OCI-M1 (cell line): ENCODE measurements around the gene OGT.
A peak's percentile ranks its signal among the peaks of the same experiment; 100 is the strongest.
"Not testable (repeated sequence)": the region's sequence is repeated elsewhere in the genome, so short reads cannot be mapped to it uniquely, and the experiment has no call there.

Experiments
- DNase-seq: peaks from one replicate; lab custom pipeline; 2025; lab: John Stamatoyannopoulos, UW

OGT gene

DNA sequence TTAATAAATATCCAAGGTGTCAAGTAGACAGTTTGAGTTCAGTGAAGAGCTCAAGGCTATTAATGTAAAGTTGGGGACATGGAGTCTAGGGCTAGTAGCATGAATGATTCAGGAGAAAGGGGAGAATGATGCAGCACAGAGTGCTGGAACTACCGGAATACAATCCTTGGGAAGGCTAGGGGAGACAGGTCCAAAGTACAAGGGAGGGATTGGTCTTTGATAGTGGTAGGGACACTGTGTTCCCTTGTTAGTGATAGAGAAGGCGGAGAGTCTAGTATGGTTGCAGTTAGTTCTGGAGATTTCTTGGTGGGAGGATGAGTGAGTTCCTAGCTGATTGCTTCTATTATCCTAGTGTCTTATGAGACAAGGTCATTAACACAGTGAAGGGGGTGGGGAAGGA lies 54.0 kb downstream of the OGT start:
- DNase-seq: no peak

- not testable (repeated sequence) for DNase-seq
Measured at GRCh38 chrX:71593210-71593609, 60.3 kb downstream of the OGT start.

- no peak for DNase-seq
Measured at GRCh38 chrX:71599965-71600364, 67.1 kb downstream of the OGT start.

DNA sequence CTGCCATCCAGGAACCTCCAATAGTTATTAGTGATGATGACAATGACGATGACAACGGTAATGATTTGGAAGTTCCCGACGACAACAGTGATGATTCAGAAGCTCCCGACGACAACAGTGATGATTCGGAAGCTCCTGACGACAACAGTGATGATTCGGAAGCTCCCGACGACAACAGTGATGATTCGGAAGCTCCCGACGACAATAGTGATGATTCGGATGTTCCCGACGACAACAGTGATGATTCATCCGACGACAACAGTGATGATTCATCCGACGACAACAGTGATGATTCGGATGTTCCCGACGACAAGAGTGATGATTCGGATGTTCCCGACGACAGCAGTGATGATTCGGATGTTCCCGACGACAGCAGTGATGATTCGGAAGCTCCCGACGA lies 70.7 kb downstream of the OGT start:
- no peak for DNase-seq

DNA sequence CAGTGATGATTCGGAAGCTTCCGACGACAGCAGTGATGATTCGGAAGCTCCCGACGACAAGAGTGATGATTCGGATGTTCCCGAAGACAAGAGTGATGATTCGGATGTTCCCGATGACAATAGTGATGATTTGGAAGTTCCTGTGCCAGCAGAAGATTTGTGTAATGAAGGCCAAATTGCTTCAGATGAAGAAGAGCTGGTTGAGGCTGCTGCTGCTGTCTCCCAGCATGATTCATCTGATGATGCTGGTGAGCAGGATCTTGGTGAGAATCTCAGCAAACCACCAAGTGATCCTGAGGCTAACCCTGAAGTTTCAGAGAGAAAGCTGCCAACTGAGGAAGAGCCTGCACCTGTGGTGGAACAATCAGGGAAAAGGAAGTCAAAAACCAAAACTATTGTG lies 71.2 kb downstream of the OGT start:
- no peak for DNase-seq

- no peak for DNase-seq
Measured at GRCh38 chrX:71604796-71605568, 72.1 kb downstream of the OGT start.

DNA sequence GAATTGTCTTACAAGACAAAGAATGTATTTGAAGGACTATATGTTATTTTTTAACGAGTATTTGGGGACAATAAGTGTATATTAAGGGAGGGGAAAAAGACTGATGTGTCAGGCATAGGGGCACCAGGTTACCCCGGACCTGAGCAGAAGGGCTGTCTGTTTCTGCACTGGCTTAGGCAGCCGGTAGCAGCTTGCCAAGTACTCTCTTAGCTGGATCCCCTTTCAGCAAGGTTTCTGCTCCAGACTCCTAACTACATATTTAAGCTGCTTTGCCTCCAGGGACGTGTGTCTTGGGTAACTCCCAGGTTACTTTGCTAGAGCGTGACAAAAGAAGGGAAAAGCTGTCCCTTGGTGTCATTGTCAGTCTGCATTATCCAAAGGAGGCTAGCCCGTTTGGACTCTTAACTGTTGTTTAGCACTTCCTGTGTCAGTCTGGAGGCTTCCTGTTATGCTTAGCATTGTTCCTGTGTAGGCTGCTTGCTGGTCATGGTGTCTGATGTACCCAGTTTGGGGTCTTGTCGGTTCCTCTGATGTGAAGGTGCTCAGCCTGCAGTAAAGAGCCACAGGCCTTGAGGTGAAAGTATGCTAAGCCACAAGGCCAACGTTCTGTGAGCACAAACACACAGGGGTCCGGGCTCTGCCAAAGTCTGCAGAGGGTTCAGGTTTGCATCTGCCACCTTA lies 73.8 kb downstream of the OGT start:
- DNase-seq: no peak

DNA sequence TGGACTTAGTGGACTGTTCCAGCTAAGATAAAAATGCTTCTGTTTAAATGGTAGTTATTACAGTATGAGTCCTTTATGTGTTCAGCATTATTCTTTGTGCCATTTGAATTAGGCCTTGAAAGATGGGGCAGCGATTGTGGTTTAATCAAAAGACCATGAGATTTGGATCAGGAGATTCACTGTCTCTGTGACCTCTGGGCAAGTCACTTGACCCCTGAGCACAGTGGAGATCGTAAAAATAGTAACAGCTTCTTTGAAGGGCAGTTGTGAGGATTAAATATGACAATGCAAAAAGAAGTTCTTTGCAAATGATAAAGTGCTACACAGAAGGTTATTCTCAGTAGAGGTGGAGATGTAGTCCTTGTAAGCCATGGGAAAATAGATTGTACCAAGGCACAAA lies 74.6 kb downstream of the OGT start:
- DNase-seq: no peak

DNA sequence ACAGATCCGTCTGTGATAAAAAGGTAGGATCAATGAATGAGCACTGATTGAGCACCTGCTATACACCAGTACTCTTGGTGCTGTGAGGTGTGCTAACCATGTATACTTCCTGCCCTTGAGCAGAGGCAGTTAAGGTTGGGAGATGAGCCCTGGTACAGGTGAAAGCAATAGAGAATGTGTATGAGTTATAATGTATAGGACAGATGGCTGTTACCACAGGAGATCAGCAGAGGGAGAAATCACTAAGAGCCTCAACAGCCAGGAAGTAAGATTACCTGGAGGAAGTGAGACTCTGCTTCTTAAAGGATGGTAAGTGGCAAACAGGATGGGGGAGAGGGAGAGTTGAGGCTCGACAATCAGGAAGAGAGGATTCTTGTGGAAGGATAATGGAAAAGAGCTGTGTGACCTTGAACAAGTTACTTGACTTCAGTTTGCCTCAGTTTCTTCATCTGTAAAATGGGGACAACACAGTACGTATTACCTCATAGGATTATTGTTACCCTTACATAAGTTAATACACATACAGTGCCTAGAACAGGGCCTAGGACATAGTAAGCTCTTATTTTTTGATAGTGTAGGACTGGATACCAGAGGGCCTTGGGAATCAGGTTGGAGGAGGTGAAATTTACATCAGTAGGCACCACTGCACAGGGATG lies 76.3 kb downstream of the OGT start:
- DNase-seq: no peak

GRCh38 chrX:71611736-71612135 lies 78.8 kb downstream of the OGT start:
- not testable (repeated sequence) for DNase-seq

DNA sequence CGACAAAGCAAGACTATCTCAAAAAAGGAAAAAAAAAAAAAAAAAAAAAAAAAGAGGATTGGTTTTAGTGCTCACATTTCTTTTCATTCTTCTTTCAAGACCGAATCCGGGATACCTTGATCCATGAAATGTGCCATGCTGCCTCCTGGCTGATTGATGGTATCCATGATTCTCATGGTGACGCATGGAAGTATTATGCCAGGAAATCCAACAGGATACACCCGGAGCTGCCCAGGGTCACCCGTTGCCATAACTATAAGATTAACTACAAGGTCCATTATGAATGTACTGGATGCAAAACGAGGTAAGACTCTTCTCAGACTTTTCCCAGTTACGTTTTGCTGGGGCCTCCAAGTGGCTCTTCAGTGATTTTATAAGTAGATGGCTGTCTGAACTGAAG lies 79.4 kb downstream of the OGT start:
- DNase-seq: no peak

- no peak for DNase-seq
Measured at GRCh38 chrX:71615056-71615455, 82.2 kb downstream of the OGT start.

GRCh38 chrX:71615954-71616353 lies 83.0 kb downstream of the OGT start:
- no peak for DNase-seq

- DNase-seq: no peak
Measured at GRCh38 chrX:71616672-71617529, 84.0 kb downstream of the OGT start.

DNA sequence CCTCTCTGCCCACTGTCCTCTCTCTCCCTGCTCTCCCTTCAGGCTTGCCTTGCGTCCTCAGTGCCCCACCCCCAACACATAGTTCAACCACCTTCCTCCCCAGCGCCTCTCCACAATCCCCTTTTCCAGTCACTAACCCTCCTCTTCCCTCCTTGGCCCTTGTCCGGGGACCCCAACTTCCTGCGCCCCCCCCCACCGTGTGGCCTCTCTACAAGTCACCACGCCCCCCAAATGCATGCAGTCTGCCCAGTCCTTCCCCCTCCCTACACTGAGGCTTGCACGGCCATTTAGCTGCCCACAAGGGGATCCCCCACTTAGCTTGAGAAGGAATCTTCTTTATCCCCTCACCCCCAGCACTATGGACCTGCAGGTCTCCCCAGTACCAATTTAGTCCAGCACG lies 84.8 kb downstream of the OGT start:
- DNase-seq: no peak

DNA sequence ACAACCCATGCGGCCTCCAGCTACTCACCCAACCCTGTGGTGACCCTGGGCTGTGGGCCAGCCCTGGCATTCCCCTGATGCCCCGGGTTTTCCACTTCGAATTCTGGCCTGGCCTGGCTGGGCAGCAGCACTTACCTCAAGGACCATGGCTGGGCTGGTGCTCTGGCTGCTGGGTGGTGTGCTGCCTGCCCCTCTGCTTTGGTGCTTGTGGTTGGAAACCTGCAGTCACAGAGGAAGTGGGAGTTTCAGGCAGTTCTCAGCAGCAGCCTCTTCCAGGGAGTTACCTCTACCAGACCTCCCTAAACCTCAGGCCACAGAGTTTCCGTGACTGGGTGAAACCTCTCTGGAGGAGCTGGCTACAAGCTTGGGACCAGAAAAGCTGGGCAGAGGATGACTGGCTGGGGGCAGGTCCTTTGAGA lies 85.4 kb downstream of the OGT start, which contains the start of gene CXCR3:
Gene CXCR3, minus strand, starts transcription at position 209 of the 419 bp plus-strand sequence. Its CDS starts 62 bp downstream, at position 147.
- peak; percentile 84 for DNase-seq

GRCh38 chrX:71618787-71619186 lies 85.9 kb downstream of the OGT start:
- DNase-seq: no peak

GRCh38 chrX:71619193-71619592 lies 86.3 kb downstream of the OGT start:
- no peak for DNase-seq

- DNase-seq: no peak
Measured at GRCh38 chrX:71619986-71620385, 87.1 kb downstream of the OGT start.

- DNase-seq: no peak
Measured at GRCh38 chrX:71621603-71622002, 88.7 kb downstream of the OGT start.

DNA sequence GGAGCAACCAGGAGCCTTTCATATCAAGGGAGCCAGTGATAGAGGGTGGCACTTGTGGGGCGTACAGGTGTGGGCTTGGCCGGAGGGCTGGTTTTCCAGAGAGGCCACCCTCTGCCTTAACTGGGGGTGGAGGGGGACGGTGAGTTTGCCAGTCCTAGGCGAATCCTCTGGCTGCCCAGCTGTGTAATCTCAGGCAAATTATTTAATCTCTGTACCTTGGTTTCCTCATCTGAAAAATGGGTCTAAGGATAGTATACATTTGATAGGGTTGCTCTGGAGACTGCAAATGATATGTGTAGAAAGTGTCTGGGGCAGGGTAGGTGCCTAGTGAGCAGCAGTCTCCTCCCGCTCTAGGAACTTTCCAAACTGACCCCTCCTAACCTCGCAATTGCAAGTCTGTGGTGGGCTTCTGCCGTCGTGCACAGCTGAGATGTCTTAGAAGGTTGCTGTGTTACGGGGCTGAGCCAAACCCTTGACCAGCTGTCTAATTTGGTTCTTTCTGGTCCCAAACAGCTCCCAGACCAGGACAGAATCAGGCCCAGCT lies 89.2 kb downstream of the OGT start:
- DNase-seq: no peak
